GM21619 (cell line): ENCODE data around the gene VAV2.

ENCODE experiments used
- ATAC-seq: cut with Tn5 transposase; IDR thresholded peaks from one replicate; pipeline ENCODE4 v1.9.1; 2021; ENCODE audit not compliant: unreplicated experiment

Gene VAV2

GRCh38 chr9:133788045-133788818 lies 203.9 kb downstream of the VAV2 start:
- ATAC-seq = no peak

- ATAC-seq = peak; percentile 48
Measured at GRCh38 chr9:133787754-133788025, 204.4 kb downstream of the VAV2 start.

DNA sequence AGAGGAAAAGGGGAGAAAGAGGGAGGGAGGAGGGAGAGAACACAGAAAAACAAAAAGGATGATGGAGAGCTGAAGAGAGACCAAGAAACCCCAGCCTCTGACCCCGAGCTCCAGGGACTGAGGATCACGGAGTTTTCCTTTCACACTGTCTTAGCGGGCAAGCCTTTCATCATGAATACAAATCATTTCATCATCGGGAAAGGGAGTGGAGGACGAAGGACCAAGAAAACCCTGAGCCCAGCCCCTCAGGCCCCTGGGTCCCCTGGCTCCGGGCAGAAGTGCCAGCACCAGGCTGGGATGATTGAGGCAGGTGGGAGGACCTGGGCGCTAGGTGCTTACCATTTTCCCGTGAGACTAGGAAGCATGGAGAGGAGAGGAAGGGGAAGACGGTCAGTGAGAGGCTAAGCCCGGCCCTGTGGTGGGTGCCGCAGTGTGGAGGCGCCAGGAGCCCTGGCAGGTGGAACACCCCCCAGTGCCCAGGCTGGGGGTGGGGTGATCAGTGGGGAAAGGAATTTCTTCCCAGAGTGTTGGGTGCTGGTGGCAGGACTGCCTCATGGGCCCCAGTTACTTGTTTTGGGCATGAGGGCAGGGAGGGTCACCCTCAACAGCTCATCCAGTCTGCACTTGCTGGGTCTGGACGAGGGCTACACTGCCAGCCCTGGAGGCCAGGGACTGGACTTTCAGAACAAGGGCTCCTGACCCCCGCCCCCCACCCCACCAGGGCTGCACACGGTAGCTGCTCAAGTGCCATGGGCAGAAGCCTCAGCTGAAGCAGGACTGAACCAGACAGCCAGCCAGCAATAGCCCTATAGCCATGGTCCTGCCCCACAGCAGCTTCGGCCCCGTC lies 205.0 kb downstream of the VAV2 start:
- ATAC-seq = no peak

GRCh38 chr9:133786371-133786753 lies 205.8 kb downstream of the VAV2 start:
- peak; percentile 41 for ATAC-seq

- ATAC-seq = no peak
Measured at GRCh38 chr9:133785753-133786370, 206.3 kb downstream of the VAV2 start.

GRCh38 chr9:133784731-133785561 lies 207.2 kb downstream of the VAV2 start:
- ATAC-seq = no peak

GRCh38 chr9:133783331-133783731 lies 208.8 kb downstream of the VAV2 start:
- no peak for ATAC-seq

- no peak for ATAC-seq
Measured at GRCh38 chr9:133782157-133783130, 209.7 kb downstream of the VAV2 start.

GRCh38 chr9:133781828-133782135 lies 210.3 kb downstream of the VAV2 start:
- no peak for ATAC-seq

GRCh38 chr9:133780962-133781827 lies 210.9 kb downstream of the VAV2 start:
- no peak for ATAC-seq

- ATAC-seq = no peak
Measured at GRCh38 chr9:133780404-133780945, 211.6 kb downstream of the VAV2 start.

GRCh38 chr9:133779516-133780403 lies 212.4 kb downstream of the VAV2 start:
- no peak for ATAC-seq

DNA sequence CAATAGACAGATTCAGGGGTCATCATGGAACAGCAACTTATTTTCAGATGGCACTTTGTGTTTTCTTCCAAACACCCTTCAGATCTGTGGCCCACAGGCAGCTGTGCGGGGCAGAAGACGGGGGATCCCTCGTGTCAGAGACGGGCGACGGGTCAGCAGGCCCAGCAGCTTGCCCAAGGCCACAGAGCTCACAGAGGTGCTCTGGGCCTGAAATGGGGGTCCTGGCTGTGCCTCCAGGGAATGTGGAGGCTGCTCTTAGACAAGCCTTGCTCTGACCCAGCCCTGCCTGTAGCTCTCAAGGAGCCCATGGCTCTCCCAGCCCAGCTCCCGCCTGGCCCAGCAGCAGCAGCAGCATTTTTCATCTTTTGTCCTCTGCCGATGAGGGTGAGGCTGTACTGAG lies 213.0 kb downstream of the VAV2 start:
- ATAC-seq = no peak

DNA sequence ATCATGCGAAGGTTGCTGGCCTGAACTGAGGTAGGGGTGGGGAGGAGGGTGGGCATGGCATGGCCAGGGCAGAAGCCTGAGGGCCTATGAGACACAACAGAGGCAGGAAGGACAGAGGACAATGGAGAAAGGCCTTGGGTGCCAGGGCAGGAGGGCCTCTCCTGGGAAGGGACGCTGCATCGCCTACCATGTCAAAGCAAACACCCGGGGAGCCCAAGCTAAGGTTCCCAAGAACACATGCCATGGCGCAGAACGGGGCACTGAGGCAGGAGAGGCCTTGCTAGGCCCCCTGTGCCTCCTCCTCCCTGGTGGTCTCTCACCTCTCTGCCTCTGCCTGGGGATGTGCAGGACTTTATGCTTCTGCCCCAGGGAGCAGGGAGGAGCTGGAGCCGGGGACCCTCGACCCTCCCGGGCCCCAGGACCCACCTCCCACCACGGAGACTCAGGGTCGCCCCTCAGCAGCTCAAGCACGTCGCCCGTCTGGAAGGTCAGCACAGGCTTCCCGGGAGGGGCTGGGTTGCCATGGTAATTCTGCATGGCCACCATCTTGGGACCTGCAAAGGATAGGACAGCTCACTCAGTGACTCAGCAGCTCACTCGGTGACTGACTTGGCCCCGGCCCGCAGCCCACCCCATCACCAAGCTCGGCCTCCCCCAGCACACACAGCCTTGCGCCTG lies 213.6 kb downstream of the VAV2 start:
- ATAC-seq = no peak

GRCh38 chr9:133777871-133778270 lies 214.3 kb downstream of the VAV2 start:
- no peak for ATAC-seq

DNA sequence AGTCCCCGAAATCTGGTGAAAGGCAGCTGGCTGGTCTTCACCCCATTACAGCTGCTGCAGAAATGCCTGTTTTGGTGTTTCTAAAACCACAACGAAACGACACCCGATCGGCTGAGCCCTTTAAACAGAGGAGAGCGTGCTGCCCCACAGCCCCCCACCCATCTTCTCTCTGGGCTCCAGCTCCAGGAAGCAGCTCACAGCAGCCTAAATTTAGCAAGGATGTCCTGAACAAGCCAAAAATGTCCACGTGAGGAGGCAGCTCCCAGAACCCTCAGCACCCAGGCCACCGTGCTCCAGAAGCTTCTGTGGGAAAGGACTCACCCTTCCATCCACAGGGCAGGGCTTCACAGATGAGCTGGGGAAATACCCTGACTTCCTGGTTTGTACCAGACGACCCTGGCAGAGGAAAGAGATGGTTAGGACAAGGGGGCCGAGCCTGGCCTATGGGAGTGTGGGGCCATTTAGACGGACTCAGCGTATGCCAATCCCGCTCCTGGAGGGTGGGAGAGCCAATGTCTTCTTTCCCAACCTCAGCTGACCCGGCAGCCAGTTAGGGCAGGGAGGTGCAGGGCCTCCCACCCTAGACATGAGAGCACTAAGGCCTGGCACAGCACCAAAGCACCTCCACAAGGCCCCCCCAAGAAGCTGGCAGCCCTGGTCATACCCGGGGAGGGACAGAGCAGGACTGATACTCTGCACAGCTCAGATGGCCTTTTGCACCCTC lies 214.9 kb downstream of the VAV2 start:
- ATAC-seq = no peak
